Measurements from ENCODE around the gene CSTF3.

The CSTF3 gene

GRCh38 chr11:33083918-33084317 is 77.4 kb downstream of the CSTF3 start:
- H3K9me3 Mint-ChIP-seq: no peaks in the 10 kb centered on the region
- no peaks in the 10 kb centered on the region for H3K4me1 Mint-ChIP-seq (ENCODE audit: low read depth)
- H3K27ac Mint-ChIP-seq: no peak overlapping the region
- no peak overlapping the region for H3K4me3 Mint-ChIP-seq
- no peaks in the 10 kb centered on the region for H3K27me3 Mint-ChIP-seq (ENCODE audit: low read depth)
- peaks cover 34% of the 10 kb centered on the region for H3K36me3 Mint-ChIP-seq (ENCODE audit: low read depth)

DNA sequence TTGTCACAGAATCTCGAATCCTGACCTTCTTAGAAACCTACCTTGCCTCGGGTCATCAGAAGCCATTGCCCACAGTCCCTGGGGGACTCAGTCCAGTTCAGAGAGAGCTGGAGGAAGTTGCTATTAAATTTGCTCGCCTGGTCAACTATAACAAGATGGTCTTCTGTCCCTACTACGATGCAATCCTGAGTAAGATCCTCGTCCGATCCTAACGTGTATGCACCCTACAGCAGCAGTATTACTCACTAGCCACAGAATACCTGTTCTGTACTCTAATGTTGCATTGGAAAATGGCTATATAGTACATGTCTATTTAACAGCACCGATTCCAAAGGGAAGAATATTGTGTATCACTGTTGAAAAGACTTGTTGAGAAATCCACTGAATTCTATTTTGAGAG is 88.8 kb downstream of the CSTF3 start:
- H3K4me3 Mint-ChIP-seq: no peak overlapping the region
- H3K36me3 Mint-ChIP-seq (ENCODE audit: low read depth): peaks cover 29% of the 10 kb centered on the region
- no peaks in the 10 kb centered on the region for H3K4me1 Mint-ChIP-seq (ENCODE audit: low read depth)
- no peaks in the 10 kb centered on the region for H3K27me3 Mint-ChIP-seq (ENCODE audit: low read depth)
- no peaks in the 10 kb centered on the region for H3K9me3 Mint-ChIP-seq
- H3K27ac Mint-ChIP-seq: no peak overlapping the region

DNA sequence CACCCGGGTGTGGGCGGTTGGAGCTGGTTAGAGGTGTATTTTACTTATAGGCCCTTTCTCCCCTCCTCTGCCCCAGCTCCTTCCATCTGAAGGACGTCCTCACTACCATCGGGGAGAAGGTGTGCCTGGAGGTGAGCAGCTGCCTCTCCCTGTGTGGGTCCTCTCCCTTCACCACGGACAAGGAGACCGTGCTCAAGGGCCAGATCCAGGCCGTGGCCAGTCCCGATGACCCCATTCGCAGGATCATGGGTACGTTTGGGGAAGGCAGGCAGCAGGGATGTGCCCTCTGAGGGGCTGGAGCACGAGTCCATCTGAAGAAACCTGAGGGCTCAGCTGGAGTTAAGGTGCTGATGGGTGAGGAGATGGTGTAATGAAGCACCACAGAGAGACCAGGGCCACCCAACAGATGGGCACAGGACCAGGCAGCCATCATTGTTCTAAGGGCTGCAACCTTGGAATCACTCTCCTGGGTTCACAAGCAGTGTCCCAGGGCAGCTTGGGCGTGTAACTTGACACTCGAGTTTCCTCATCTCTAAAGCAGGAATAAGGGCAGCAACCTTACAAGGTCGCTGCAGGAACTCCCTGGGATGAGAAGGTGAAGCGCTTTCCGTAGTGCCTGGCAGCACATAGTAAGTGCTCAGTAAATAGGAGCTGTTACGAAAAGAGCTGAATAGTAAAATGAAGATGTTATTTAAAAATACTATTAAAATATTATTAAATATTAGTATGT is 92.5 kb downstream of the CSTF3 start:
- H3K9me3 Mint-ChIP-seq: no peaks in the 10 kb centered on the region
- peaks cover 26% of the 10 kb centered on the region for H3K36me3 Mint-ChIP-seq (ENCODE audit: low read depth)
- H3K4me1 Mint-ChIP-seq (ENCODE audit: low read depth): peaks cover 13% of the 10 kb centered on the region
- no peaks in the 10 kb centered on the region for H3K27me3 Mint-ChIP-seq (ENCODE audit: low read depth)
- no peak overlapping the region for H3K4me3 Mint-ChIP-seq
- no peak overlapping the region for H3K27ac Mint-ChIP-seq

DNA sequence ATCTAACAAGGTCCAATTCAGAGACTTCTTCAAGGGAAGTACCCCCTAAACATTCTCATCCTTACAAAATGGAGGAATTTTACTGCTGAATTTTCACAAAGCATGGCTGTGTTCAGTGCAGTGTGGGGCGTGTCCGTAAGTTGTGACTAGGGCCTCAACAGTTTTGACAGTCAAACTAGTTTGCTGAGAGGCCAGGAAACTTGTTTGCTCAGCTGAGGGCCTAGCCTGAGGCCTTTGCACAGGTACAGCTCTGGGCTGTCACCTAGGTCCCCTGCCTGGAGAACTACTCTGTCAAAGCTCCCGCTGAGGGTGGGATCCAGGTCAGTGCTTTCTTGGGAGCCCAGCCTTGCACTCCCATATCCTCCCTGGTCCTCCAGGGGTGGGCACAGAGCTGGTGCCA is 94.0 kb downstream of the CSTF3 start:
- Mint-ChIP-seq H3K27ac (no peak overlapping the region), H3K27me3 (ENCODE audit: low read depth) (no peaks in the 10 kb centered on the region), H3K4me1 (ENCODE audit: low read depth) (peaks cover 26% of the 10 kb centered on the region), H3K4me3 (no peak overlapping the region), H3K36me3 (ENCODE audit: low read depth) (peaks cover 24% of the 10 kb centered on the region), H3K9me3 (no peaks in the 10 kb centered on the region)

GRCh38 chr11:33065445-33066178 is 95.7 kb downstream of the CSTF3 start:
- Mint-ChIP-seq H3K36me3 (ENCODE audit: low read depth) (peaks cover 24% of the 10 kb centered on the region), H3K4me1 (ENCODE audit: low read depth) (peaks cover 27% of the 10 kb centered on the region), H3K27ac (no peak overlapping the region), H3K4me3 (no peak overlapping the region), H3K27me3 (ENCODE audit: low read depth) (no peaks in the 10 kb centered on the region), H3K9me3 (no peaks in the 10 kb centered on the region)

DNA sequence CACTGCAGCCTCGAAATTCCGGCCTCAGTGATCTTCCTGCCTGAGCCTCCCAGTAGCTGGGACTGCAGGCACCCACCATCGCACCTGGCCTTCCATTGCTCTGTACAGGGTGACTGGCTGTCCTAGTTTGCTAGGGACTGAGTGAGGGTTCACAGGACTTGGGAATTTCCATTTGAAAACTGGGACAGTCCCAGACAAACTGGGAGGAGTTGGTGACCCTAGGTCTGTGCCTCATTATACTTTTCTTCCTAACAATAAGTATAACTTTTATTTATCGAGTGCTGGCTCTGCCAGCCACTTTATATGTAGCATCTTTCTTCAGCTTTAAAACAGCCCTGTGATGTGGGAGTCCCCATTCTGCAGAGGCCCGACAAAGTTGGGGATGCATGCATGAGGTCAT is 96.4 kb downstream of the CSTF3 start:
- Mint-ChIP-seq H3K36me3 (ENCODE audit: low read depth) (peaks cover 31% of the 10 kb centered on the region), H3K27me3 (ENCODE audit: low read depth) (no peaks in the 10 kb centered on the region), H3K9me3 (no peaks in the 10 kb centered on the region), H3K27ac (no peak overlapping the region), H3K4me3 (peak overlapping the region; percentile 48), H3K4me1 (ENCODE audit: low read depth) (peaks cover 32% of the 10 kb centered on the region)

GRCh38 chr11:33064033-33064825 is 97.1 kb downstream of the CSTF3 start:
- Mint-ChIP-seq H3K36me3 (ENCODE audit: low read depth) (peaks cover 34% of the 10 kb centered on the region), H3K9me3 (no peaks in the 10 kb centered on the region), H3K4me1 (ENCODE audit: low read depth) (peaks cover 32% of the 10 kb centered on the region), H3K27ac (peak overlapping the region; percentile 16), H3K27me3 (ENCODE audit: low read depth) (no peaks in the 10 kb centered on the region), H3K4me3 (peak overlapping the region; percentile 48)

DNA sequence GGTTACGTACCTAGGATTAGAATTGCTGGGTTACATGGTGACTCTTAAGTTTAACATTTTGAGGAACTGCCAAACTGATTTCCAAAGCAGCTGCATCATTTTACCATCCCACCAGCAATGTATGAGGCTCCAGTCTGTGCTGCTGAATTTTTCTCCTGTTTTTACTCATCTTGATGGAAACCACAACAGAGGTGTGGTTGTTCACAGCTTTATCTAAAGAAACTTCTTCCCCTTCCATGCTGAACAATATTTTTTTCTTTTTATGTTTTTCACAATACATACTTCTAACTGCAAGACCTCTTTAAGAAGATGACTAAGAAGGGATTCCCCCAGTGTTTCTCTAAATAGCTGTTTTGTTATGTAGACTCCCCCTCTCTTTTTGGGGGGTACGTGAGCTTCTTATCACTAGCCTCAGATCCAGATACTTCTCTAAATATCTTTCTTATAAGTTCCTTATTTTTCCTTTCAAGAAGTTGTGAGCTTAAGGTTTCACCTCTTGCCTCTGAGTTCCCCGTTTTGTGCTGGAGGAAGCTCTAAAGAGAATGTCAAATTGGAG is 97.9 kb downstream of the CSTF3 start:
- Mint-ChIP-seq H3K4me3 (peak overlapping the region; percentile 45), H3K4me1 (ENCODE audit: low read depth) (peaks cover 32% of the 10 kb centered on the region), H3K36me3 (ENCODE audit: low read depth) (peaks cover 39% of the 10 kb centered on the region), H3K27ac (peak overlapping the region; percentile 16), H3K9me3 (no peaks in the 10 kb centered on the region), H3K27me3 (ENCODE audit: low read depth) (no peaks in the 10 kb centered on the region)

GRCh38 chr11:33062137-33062536 is 99.1 kb downstream of the CSTF3 start:
- Mint-ChIP-seq H3K27ac (no peak overlapping the region), H3K4me3 (no peak overlapping the region), H3K9me3 (no peaks in the 10 kb centered on the region), H3K36me3 (ENCODE audit: low read depth) (peaks cover 43% of the 10 kb centered on the region), H3K27me3 (ENCODE audit: low read depth) (no peaks in the 10 kb centered on the region), H3K4me1 (ENCODE audit: low read depth) (peaks cover 32% of the 10 kb centered on the region)

DNA sequence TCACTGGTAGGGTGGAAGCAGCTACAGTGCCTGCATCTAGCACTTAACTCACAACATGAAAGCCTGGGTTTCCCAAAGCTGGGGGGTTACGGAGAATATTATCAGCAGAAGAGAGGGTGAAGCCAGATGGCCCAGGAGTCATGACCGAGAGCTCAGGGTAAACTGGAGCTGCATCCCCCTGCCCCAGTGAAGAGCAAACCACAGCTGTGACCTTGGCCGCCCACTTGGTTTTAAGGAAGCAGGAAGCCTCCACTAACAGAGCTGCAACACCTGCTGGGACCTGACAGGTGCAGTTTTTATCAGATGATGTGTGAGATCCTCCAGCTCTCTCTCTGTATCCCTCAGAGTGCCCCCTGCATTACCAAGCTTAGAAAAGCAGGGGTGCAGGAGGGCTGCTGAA is 101.0 kb downstream of the CSTF3 start:
- Mint-ChIP-seq H3K4me3 (no peak overlapping the region), H3K27me3 (ENCODE audit: low read depth) (no peaks in the 10 kb centered on the region), H3K4me1 (ENCODE audit: low read depth) (peaks cover 32% of the 10 kb centered on the region), H3K27ac (no peak overlapping the region), H3K9me3 (no peaks in the 10 kb centered on the region), H3K36me3 (ENCODE audit: low read depth) (peaks cover 41% of the 10 kb centered on the region)

DNA sequence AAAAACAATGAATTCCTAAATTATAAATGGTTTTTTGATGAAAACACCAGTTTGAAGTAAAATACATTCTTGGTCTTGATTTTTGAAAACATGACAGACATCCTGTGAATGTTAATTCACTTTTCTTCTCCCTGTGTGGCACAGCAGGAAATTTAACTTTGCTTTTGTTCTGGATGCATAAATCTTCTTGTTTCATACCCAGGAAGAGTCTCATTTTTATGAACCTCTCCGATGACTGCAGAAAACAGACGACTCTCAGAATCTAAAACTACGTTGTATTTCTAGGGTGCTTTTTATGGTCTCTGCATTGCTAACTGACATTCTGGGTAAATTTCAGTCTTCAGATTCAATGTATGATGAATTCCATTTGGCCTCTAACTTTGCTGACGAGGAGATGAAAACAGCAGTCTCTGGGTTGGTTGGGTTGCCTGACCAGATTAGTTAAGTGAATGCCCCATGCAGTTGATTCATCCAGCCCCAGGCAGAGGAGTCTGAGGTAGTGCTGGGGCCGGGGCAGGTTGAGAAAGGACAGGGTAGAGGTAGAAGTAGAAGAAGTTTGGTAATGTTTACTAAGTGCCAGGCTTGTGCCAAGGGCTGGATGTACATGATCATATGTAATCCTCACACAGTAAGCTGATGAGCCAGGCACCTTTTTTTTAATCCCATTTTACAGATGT is 101.8 kb downstream of the CSTF3 start:
- H3K27me3 Mint-ChIP-seq (ENCODE audit: low read depth): no peaks in the 10 kb centered on the region

DNA sequence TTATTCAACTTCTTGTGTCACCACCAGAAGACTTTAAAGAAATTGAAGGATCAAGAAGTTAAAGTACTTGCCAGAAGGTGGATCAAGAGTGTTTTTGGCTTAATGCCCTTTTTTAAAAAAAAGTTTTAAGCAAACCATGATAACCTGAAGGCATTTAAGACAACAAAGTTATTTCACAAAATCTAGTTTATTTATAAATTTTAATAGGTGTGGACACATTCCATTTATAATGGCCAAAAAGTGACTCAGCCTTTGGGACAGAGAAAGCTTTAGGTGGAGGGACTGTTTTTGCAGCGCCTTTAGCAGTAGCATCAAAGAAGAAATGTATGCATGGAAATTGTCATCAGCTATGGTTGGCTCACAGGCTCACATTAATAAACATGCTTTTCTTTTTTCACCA is 104.0 kb downstream of the CSTF3 start:
- Mint-ChIP-seq H3K27ac (no peak overlapping the region), H3K9me3 (no peaks in the 10 kb centered on the region), H3K27me3 (ENCODE audit: low read depth) (no peaks in the 10 kb centered on the region), H3K4me3 (no peak overlapping the region), H3K4me1 (ENCODE audit: low read depth) (peaks cover 6% of the 10 kb centered on the region), H3K36me3 (ENCODE audit: low read depth) (peaks cover 29% of the 10 kb centered on the region)

More for the DNA sequence above, 101.8 kb downstream of the CSTF3 start:
- peaks cover 26% of the 10 kb centered on the region for H3K4me1 Mint-ChIP-seq (ENCODE audit: low read depth)
- H3K4me3 Mint-ChIP-seq: no peak overlapping the region
- H3K9me3 Mint-ChIP-seq: no peaks in the 10 kb centered on the region
- peaks cover 39% of the 10 kb centered on the region for H3K36me3 Mint-ChIP-seq (ENCODE audit: low read depth)
- no peak overlapping the region for H3K27ac Mint-ChIP-seq

DNA sequence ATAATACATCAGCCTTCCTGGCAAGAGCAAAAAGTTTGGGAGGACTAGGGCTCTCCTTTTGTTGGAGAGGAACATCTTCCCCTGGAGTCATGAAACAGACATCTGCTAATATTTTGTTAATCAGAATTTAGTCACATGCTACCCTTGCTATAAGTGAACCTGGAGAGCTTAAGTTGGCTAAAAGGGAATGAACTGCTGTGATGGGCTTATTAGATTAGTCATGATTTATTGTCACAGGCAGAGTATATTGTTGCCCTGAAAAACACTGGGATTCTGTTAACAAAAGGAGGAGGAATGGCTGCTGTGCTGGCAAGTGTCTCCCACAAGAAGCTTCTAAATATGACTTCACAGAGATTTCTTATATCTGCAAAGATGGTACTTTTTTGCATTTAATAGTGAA is 105.9 kb downstream of the CSTF3 start:
- peaks cover 23% of the 10 kb centered on the region for H3K36me3 Mint-ChIP-seq (ENCODE audit: low read depth)

DNA sequence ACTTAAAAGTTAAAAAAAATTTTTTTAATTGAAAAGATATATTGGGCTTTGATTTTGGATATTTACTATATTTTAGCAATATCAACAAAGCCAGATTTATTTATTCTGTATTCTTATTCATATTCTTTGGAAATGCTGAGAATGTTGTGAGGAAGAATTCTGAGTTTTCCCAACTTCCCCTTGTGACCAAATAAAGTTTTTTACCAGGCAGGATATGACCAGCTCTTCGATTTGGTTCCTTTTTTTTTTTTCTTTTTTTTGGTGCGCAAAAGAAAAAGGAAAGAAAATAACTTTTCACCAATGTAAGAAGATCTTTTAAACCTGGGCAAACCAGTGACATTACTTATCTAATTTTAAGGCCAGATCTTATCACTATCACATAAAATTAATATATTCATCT is 109.0 kb downstream of the CSTF3 start:
- H3K36me3 Mint-ChIP-seq (ENCODE audit: low read depth): peaks cover 17% of the 10 kb centered on the region
- no peaks in the 10 kb centered on the region for H3K4me1 Mint-ChIP-seq (ENCODE audit: low read depth)
- H3K27ac Mint-ChIP-seq: no peak overlapping the region
- H3K4me3 Mint-ChIP-seq: no peak overlapping the region
- H3K27me3 Mint-ChIP-seq (ENCODE audit: low read depth): no peaks in the 10 kb centered on the region
- H3K9me3 Mint-ChIP-seq: no peaks in the 10 kb centered on the region

More for the DNA sequence above, 105.9 kb downstream of the CSTF3 start:
- H3K9me3 Mint-ChIP-seq: no peaks in the 10 kb centered on the region
- H3K4me1 Mint-ChIP-seq (ENCODE audit: low read depth): peaks cover 2% of the 10 kb centered on the region
- H3K27me3 Mint-ChIP-seq (ENCODE audit: low read depth): no peaks in the 10 kb centered on the region
- no peak overlapping the region for H3K4me3 Mint-ChIP-seq
- no peak overlapping the region for H3K27ac Mint-ChIP-seq
